T-helper 1 cell (primary cell): ENCODE measurements around the gene SPAG5.

Experiments used
- DNase-seq, 5 donors: peaks; one replicate each; pipeline ENCODE4 v3.0.0-alpha.2; 2012 to 2020

The SPAG5 gene

DNA sequence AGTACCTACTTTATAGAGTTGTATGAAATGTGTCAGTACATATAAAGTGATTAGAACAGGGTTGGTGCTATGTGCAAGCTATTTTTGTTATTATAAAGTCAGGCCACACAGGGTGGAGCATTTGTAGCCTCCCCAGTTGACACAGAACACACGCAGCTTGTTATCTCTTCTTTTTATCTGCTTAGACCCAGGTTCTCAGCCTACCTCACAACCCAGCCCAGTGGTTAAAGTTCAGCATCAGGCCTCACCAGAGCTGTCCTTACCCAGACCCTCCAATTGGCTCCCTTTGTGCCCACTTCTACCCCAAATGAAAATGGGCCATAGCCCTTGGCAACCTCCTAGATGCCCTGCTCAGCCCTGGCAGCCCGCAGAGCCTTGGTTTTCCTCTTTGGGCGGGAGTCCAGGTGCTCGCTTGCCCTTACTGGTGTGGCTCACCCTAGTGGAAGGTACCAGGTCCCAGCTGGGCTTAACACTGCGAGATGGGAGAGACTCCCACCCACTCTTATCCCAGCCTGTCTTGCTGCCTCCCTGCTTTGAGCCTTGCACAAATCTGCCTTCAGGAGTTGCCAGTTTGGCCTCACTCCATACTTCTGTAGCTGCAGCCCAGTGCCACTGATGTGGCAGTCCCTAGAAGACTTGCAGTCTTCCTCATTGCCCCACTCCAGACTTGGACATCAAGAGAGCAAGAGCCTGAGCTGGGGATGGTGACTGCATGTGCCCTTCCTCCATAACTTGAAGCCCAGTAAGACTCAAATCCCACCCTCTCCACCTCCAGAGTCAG, 26.4 kb downstream of the SPAG5 start:
- DNase-seq, result no peak

DNA sequence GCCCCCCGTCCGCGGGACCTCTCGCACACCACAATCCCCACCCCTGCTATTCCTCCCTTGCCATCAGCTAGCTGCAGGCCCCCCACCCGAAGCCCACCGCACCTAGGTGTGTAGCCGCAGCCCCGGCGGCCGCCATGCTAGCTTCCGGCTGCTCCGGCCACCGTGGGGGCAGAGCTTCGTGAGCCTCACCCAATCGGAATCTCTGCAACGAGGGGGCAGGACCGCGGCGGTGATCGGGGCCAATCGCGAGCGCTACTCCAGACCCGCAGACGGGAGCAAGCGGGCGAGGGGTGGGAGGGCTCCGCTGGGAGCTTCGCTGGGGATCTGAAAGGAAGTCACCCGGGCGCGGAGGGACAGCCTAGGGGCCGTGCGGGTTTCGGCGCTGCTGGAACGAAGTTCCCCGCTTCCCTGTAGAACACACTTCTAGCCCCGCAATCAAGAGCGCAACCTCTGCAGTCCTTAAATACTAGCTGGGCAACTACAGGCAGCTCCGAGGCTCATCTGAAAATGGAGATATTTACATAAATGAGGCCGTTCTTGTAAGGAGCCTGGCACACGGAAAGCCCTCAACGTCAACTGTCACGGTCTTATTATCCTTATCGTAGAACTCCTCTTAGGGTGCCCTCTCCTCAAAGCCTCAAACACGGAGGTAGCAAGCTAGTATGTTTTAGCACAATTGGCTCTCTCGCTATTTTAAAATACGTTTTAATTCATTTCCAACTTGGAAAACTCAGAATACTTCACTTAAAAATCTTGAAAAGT, 27.3 kb downstream of the SPAG5 start, which contains the start of gene PIGS:
TSS of gene PIGS (minus strand) at position 164 of the 762 bp plus-strand sequence. CDS start at position 136, 28 bp downstream.
- DNase-seq, result peak; percentile 82 to 92 (median 89)

DNA sequence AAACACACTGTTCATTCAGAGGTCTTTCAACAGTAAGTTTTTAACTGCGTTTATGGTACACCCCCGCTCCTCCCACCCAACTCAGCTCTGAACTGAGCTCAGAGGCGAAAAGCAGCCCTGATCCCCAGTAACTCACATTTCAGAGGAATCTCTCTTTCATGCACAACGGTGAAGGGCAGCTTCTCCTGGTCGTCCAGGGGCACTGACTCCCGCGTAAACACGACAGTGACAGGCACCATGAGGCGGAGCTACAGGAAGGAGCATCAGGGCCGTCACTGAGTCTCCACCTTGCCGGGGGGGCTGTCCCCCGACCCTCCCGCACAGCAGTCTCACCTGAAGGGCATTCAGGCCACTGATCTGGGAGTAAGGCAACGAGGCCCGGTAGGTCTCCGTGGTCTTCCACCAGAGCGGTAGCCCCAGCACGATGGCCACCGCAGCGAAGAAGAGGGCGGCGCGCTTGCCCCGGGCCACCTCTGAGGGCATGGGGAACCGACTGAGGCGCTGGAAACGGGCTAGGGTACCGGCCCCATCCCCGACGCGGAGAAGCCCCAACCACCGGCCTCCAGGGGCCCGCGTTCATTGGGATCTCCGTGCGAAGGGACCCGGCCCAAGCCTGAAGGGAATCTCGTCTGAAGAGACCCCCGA, 28.0 kb downstream of the SPAG5 start:
- DNase-seq, result peak; percentile 31 to 52 (median 48)

DNA sequence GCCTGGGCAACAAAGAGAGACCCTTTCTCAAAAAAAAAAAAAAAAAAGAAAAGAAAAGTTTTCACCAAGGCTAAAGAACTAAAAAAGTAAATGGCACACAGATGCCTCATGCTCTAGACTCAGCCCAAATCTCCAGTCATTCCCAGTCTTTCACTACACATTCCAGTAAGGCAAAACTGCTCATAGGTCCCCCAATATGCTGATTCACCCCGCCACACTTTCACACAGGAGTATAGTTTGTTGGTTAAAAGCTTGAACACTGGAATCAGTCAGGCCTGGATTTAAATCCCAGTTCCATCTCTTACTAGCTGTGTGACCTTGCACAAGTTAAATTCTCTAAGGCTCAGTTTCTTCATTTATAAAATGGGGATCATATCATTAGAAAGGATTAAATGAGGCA, 29.4 kb downstream of the SPAG5 start:
- no peak for DNase-seq

DNA sequence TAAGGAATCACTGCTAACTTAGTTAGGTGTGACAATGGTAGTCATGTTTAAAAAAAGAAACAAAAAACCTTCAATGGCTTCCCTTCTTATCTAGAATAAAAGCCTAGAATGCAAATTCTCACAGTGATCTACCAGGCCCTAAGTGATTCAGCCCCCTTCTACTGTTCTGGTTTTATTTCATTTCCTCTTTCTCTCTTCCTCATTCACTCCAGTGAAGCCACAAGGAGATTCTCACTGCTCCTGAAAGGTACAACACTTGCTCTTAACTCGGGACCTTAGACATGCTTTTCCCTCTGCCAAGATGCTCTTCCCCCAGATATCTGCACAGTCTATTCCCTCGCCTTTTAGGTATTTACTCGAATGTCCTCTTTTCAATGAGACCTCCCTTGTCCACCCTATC, 31.2 kb downstream of the SPAG5 start:
- DNase-seq, result no peak

DNA sequence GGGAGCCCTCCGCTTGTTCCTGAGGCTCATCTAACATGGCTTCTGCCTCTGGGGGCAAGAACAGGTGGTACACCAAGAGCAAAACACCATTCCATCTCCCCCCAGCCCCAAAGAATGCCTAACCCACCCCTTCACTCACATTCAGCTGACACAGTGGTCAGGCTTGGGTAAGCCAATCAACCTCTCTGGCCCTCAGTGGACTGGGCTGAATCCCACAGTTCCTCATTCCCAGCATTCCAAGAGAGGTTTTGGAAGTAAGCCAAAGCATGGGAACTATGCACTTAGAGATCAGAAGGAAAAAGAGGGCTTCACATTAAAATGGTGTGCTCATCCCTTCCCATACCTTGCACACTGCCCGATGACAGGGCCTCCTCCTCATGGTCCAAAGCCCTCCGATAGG, 35.4 kb downstream of the SPAG5 start:
- DNase-seq, result no peak

DNA sequence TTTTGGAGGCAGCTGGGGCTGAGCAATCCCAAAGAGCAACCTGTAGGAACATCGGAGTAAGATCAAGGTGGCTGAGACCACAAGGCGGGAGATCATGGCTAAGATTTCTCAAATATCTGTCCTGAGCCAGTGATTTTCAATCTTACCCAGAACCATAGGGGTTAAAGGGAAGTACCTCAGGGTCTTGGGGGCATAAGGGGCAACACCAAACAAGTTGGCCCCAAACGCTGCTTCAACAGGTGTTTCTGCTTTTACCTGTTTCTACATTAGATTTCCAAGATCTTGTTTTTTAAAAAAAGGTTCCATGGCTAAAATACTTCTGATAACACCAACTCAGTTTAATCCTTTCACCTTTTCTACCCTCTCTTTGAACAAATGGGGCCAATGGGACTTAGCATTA, 43.8 kb downstream of the SPAG5 start:
- DNase-seq, result no peak

DNA sequence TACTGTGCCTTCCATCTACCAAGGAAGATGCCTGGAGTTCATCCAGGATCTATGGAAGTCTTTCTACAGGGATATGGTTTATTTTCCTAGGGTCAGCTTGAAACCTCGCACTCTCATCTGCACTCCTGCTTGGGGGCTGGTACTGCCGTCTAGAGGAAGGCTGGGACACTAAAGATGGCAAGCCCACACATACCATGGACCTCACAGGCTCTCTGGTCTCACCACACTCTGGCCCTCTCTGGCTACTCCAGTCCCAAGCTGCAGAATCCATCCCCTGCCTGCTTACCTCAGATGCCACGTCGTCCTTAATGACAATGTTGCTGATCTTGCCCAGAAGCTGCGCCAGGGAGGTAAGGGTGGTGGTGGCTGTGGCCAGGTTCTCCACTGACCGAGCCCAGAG, 44.3 kb downstream of the SPAG5 start:
- no peak for DNase-seq

DNA sequence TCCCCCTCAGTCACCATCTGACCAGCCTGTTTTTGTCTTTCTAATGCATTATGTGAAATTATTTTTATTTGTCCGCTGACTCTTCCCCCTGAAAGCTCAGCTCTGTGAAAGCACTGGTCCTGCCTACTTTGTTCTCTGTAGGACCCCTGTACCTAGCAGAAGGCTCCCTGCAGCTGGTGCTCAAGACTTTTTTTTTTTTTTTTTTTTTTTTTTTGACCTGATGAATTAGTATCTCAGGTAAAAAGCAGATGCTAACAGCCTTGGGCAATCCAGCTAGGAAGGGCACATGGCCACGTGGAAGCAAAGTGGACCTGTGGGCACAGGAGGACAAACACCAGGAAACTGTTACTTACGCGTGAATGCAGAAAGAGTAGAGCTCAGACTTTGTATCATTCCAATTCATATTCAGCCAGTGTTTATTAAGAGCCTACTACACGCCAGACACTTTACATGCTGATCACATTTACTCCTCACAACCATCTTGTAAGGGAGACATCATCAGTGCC, 45.8 kb downstream of the SPAG5 start:
- no peak for DNase-seq

DNA sequence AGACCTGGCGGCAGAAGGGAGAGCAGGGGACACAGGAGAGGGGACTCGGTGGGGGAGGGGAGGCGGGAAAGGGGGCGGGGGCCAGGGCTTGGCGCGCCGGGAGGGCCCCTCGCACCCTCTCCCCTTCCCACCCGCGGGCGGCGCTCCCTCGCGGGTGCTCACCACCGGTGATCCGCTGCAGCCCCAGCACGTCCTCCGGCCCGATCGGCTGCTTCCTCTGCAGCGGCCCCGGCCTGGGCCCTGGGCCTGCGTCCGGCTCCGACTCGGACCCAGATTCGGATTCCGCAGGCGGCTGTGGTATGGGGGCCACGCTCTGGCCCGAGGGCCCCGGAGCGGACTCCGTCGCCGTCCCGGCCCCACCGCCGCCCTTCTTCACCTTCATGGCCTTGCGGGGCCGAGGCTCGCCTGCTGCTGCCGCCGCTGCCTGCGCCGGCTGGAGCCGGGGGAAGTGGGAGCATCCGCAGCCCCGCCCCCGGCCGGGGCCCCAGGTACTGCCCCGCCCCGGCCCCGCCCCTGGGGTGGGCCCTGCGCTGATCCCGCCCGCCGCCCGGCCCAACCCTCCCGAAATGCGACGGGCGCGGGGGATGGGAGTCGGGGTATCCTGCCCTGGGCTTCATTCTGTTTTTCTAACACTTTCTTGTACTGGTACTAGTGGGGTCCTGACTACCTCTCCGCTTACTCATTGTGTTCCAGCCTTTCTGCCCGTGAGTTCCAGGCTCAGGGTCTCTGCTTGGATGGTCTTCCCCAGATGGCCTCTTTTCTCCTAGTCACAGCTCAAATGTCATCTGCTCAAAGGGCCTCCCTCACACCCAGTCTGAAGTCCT, 46.4 kb downstream of the SPAG5 start, which contains the start of gene UNC119:
TSS of gene UNC119 (minus strand) at position 449 of the 824 bp plus-strand sequence. CDS start at position 382, 67 bp downstream.
- DNase-seq, result peak; percentile 67 to 82 (median 72)

DNA sequence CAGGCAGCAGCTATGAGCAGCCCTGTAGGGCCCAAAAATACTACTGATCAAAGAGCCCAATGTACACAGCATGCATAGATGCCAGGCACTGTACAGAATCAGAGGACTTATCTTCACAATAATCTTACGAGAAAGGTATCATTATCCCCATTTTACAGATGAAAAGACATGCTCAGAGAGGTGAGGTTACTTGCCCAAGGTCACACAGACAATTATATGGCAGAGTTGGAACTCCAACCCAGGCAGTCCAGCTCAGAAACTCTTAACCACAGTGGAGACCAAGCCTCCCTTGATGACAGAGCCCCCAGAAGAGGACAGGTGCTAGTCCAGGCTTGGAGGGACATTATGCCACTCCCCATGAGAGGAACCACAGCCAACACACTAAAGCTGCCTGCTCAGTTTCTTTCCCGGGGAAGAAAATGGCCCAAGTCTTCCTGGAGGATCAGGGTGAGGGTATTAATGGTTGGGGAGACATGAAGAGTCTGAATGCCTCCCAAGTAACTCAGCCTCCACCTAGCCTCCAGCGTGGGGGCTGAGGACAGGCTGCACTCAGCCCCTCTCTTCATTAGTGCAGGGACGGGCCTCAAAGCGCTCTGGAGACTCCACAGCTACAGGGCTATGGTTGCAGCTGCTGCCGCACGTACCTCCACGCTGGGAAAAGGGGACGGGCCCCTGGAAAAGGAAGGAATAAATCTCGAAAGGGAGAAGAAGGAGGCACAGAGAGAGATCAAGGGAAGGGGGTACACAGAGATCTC, 47.2 kb downstream of the SPAG5 start:
- no peak for DNase-seq

DNA sequence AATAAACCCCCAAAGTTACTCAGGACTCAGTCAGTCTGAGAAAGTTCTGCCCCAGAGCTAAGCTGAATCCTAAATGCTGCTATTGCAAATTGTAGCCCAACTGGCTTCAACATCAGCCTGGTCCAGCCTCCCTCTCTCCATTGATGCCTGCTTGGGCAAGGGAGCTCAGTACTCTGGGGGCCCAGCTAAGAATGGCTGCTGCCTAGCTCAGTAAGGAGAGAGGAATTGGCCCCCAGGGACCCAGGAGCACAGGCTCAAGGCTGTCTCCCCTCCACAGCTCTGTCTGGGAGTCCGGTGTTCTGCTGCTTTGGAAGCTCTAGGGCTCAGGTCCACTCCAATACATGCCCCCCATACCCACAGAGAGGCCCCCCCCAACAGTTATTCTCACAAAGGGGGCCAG, 48.0 kb downstream of the SPAG5 start:
- no peak for DNase-seq

DNA sequence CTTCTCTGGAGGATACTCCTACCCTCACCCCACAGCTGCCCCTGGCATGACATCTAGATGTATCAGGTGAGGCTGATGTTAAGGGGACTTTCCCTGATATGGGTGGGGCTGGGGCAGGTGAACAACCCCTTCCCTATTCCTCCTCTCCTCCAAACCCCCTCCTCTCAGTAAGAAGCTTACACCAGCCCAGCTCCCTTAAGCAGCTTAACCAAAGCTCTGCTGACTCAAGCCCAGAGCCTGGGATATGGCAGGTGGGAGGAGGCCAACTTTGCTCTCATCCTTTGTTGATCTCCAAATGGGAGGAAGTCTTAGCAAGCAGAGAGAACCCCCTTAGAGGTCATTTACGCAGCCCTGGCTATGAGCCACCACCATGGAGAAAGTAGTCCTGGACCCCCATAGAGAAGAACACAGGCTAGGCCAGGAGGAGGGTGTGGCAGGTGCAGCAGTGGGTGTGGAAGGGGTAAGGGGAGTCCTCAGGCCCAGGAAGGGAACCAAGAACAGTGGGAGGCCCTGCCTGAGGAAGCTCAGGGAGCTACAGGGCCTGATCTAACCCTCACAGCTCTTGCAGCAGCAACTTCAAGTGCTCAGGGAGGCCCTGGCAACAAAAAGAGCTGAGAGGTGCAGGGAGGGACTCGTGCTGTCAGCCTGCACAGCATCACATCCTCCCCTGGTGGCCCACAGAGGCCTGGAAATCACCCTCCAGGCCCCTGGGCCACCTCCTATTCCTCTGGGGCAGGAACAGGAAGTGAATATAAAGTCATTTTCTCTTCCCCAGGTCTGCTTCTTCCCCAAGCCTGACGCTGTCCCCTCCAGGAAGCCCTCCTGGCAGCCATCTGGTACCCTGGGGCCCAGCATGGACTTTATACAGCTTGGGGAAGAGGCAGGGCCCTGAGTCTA, 49.3 kb downstream of the SPAG5 start:
- DNase-seq, result peak; percentile 48 to 89 (median 62)

DNA sequence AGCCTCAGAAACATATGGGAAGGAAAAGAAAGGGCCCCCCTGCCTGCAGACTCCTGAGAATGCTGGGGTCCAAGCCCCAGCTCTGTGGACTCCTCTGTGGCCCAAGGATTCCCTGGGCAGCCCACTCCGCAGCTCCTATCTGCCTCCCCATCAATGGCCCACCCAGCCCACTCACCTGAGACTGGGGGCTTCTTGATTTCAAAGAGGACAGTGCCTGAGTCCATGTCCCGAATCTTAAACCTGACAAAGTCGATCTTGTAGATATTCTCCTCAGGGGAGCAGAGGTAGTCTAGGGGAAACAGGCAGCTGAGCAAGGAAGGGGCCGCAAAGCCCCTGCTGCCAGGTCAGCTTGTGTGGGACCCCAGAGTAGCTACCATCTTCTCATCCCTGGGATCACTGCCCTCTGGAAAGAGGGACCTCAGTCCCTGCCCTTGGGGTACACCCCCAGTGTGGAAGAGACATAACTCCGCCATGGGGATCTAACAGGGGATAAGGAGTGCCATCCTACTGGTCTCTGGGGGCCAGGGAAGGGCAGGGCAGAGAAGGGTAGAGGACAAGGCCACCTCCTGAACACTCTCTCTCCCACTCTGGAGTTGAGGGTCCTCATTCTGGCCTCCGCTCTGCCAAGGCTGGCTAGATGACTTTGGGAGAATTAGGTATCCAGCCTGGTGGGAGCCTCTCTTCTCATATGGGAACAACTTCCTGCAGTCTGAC, 50.3 kb downstream of the SPAG5 start:
- no peak for DNase-seq

DNA sequence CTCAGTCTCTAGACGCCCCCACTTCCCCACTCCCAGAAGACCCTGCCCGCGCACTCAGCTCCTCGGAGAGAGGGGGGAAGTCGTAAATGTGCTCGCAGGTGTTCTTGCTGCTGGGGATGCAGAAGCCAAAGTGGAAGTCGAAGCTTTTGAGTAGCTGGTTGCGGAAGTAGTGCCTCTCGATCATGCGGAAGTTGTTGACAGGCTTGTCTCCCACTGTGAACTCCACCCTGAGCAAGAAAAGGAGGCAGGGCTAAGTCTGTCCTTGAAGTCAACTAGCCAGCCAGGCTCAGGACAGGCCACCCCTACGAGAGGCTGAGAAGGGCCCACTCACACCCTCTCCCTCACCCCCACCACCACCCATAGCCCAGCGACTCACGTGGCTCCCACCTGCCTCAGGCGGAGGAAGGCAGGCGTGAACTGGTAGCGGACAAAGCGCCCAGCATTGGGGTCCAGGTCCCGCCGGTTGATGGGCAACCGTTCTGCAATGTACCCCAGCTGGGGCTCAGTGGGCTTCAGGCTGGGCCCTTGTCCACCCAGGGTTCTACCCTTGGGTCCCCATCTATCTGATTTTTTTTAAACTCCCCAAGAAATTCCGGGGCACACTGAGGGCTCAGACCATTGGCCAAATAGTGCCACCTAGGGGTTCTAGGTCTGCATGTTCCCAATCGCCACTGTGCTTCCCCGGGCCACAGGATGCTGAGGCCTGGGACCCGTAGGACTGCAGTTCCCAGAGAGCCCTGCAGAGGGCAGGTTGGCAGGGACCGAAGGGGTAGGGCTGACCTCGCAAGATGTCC, 51.0 kb downstream of the SPAG5 start:
- peak; percentile 21 to 73 (median 38) for DNase-seq

DNA sequence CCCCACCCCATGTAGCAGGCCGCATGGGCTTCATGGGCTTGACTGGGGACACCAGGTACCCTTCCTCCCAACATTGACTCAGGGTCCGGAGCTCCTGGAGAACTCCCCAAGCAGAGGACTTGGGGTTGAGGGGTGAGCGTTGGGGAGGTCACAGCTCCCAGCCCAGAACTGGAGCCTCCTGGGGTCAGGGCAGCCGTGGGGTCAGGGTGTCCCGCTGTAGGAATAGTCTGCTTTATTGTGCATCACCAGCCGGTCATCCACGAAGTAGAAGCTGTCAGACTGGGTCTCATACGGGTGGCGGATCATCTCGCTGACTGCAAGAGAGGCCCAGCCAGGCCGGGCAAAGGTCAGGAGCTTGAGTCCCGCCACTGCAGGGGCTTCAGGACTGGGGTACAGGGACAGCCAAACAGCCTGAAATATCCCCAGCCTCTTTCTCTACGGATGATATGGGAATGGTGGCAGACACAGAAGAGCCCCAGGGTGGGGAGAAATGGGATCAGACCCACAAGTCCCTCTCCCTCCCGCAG, 51.7 kb downstream of the SPAG5 start:
- DNase-seq, result no peak

DNA sequence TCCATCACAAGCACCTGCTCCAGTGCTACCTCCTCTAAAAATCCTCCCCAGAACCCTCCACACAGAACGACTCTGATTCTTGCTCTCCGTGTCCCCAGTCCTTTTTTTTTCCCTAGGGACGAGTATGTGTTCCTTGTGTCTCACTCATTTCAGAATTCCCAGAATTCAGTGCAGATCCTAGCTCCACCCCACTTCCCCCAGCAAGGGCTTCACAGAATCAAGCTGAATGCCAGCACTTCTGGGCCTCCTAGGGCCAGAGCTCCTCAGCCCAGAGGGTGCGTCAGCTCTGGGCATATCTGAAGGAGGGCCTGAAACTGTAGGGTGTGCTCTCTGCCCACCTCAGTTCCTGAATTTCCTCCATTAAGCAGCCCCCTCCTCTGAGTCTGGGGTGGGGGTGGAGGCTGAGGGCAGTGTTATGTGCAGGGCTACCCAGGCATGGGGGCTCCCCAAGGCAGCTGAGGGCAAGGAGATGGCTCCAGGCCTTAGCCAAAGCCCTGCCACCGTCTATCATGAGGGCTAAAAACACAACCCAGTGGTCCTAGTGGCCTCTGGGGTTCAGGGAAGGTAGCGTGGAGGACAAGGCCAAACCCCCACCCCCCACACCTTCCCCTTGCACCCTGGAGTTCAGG, 52.9 kb downstream of the SPAG5 start:
- no peak for DNase-seq

DNA sequence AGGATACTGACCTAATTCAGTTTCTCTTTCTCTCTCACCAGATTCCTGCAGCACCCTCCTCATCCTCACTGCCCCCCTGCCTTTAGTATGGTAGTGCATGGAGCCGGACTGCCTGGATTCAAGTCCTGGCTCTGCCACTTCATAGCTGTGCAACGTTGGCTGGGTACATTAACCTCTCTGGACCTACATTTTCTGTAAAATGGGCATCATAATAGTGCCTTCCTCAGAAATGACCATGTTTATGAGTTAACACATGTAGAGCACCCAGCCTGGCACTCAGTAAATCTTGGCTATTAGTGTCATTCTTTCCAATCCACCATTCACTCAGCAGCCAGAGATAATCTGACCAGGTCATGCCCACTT, 53.7 kb downstream of the SPAG5 start:
- no peak for DNase-seq
